ENCODE data around the gene S100PBP. TPM values are rescaled to one million over a fixed set of nuclear protein-coding genes. Genes with fewer than 3 reads are reported as not detected.

S100PBP gene
- total and polyA plus RNA-seq, 2 of the 13 experiments (the other 11 are each of a cell fraction or from before 2014, with no cell fraction given), result 20.4 to 26.1 TPM

DNA sequence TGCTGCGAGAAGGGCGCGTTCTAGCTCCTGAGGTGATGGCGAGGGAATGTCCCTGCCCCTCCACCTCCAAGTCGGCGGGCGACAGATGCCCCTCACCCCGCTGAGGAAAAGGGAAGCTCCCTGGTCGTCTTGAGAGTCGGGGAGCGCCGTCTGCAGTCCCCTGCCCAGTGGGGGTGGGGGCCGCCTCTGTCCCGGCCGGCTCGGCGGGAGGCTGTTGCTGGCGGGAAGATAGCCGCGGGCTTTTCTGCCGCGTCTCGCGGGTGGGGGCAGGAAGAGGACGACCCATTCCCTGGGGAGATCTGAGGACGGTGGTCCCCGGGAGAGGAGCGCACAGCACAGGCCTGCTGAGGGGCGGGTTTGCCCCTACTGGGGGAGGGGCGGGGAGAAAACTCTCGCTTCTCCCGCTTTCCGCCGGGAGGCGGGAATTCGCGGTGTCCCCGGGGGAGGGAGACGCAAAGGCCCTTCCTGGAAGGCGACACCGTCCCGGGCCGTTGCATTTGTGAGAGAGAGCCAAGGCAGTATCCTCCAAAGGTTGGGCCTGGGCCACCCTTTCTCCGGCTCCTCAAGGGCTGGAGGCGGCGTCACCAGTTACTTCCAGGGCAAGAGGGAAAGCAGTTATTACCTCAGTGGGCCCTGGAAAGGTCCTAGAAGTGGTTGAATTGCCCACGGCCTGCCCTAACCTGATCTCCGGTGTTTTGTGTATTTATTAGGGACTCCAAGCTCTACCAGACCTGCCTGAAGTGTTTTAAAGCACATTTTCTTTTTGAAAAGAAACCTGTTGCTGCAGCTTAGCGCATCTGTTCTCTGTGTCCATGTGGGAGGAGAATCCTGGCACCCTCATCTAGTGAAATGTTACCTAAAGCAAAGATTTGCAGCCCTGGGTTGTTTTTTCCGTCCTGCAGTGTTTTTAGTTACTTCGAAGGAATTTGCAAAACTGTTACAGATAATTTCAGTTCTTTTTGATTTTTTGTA lies 648 bp downstream of the S100PBP start (continued):
- TF ChIP-seq, protein P1, sequence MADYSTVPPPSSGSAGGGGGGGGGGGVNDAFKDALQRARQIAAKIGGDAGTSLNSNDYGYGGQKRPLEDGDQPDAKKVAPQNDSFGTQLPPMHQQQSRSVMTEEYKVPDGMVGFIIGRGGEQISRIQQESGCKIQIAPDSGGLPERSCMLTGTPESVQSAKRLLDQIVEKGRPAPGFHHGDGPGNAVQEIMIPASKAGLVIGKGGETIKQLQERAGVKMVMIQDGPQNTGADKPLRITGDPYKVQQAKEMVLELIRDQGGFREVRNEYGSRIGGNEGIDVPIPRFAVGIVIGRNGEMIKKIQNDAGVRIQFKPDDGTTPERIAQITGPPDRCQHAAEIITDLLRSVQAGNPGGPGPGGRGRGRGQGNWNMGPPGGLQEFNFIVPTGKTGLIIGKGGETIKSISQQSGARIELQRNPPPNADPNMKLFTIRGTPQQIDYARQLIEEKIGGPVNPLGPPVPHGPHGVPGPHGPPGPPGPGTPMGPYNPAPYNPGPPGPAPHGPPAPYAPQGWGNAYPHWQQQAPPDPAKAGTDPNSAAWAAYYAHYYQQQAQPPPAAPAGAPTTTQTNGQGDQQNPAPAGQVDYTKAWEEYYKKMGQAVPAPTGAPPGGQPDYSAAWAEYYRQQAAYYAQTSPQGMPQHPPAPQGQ (CRISPR knock-in tag; IDR thresholded peaks at IDR 0.05; ENCODE audit: borderline replicate concordance), result no peak
- no peak for TF ChIP-seq ZNF839 (CRISPR knock-in tag; IDR thresholded peaks at IDR 0.05; ENCODE audit: borderline replicate concordance)
- no peak for TF ChIP-seq TBX2 (CRISPR knock-in tag; IDR thresholded peaks at IDR 0.05; ENCODE audit: borderline replicate concordance)
- TF ChIP-seq, protein P2, sequence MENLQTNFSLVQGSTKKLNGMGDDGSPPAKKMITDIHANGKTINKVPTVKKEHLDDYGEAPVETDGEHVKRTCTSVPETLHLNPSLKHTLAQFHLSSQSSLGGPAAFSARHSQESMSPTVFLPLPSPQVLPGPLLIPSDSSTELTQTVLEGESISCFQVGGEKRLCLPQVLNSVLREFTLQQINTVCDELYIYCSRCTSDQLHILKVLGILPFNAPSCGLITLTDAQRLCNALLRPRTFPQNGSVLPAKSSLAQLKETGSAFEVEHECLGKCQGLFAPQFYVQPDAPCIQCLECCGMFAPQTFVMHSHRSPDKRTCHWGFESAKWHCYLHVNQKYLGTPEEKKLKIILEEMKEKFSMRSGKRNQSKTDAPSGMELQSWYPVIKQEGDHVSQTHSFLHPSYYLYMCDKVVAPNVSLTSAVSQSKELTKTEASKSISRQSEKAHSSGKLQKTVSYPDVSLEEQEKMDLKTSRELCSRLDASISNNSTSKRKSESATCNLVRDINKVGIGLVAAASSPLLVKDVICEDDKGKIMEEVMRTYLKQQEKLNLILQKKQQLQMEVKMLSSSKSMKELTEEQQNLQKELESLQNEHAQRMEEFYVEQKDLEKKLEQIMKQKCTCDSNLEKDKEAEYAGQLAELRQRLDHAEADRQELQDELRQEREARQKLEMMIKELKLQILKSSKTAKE (CRISPR knock-in tag; IDR thresholded peaks at IDR 0.05; ENCODE audit: borderline replicate concordance), result no peak
- no peak for TF ChIP-seq DNMT3B (CRISPR knock-in tag; conservative IDR thresholded peaks at IDR 0.05)
- TF ChIP-seq MTA3 (CRISPR knock-in tag; IDR thresholded peaks at IDR 0.05), result no peak
- no peak for TF ChIP-seq DNMT1 (CRISPR knock-in tag; IDR thresholded peaks at IDR 0.05)
- peak; percentile 20; the same call in 1 of the 2 replicates for TF ChIP-seq RXRA (CRISPR knock-in tag; IDR thresholded peaks at IDR 0.05)
- TF ChIP-seq, protein P3, sequence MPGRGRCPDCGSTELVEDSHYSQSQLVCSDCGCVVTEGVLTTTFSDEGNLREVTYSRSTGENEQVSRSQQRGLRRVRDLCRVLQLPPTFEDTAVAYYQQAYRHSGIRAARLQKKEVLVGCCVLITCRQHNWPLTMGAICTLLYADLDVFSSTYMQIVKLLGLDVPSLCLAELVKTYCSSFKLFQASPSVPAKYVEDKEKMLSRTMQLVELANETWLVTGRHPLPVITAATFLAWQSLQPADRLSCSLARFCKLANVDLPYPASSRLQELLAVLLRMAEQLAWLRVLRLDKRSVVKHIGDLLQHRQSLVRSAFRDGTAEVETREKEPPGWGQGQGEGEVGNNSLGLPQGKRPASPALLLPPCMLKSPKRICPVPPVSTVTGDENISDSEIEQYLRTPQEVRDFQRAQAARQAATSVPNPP (CRISPR knock-in tag; IDR thresholded peaks at IDR 0.05), result no peak; the same call in 1 of the 2 replicates
- no peak for TF ChIP-seq ZNF562 (CRISPR knock-in tag; IDR thresholded peaks at IDR 0.05; ENCODE audit: borderline replicate concordance)
- TF ChIP-seq MTF1 (CRISPR knock-in tag; IDR thresholded peaks at IDR 0.05), result no peak
- TF ChIP-seq, protein P4, sequence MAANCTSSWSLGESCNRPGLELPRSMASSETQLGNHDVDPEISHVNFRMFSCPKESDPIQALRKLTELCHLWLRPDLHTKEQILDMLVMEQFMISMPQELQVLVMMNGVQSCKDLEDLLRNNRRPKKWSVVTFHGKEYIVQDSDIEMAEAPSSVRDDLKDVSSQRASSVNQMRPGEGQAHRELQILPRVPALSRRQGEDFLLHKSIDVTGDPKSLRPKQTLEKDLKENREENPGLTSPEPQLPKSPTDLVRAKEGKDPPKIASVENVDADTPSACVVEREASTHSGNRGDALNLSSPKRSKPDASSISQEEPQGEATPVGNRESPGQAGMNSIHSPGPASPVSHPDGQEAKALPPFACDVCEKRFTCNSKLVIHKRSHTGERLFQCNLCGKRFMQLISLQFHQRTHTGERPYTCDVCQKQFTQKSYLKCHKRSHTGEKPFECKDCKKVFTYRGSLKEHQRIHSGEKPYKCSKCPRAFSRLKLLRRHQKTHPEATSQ (CRISPR knock-in tag; IDR thresholded peaks at IDR 0.05; ENCODE audit: borderline replicate concordance), result no peak
- no peak; the same call in none of the 2 replicates for TF ChIP-seq ZNF547 (CRISPR knock-in tag; IDR thresholded peaks at IDR 0.05)
- TF ChIP-seq HOXA7 (CRISPR knock-in tag; IDR thresholded peaks at IDR 0.05), result no peak
- no peak; the same call in 1 of the 2 replicates for TF ChIP-seq FOXC1 (CRISPR knock-in tag; IDR thresholded peaks at IDR 0.05; ENCODE audit: borderline replicate concordance)
- TF ChIP-seq ZKSCAN8 (CRISPR knock-in tag; IDR thresholded peaks at IDR 0.05; ENCODE audit: borderline replicate concordance), result no peak
- TF ChIP-seq ZNF549 (CRISPR knock-in tag; IDR thresholded peaks at IDR 0.05), result no peak
- TF ChIP-seq, protein P5, sequence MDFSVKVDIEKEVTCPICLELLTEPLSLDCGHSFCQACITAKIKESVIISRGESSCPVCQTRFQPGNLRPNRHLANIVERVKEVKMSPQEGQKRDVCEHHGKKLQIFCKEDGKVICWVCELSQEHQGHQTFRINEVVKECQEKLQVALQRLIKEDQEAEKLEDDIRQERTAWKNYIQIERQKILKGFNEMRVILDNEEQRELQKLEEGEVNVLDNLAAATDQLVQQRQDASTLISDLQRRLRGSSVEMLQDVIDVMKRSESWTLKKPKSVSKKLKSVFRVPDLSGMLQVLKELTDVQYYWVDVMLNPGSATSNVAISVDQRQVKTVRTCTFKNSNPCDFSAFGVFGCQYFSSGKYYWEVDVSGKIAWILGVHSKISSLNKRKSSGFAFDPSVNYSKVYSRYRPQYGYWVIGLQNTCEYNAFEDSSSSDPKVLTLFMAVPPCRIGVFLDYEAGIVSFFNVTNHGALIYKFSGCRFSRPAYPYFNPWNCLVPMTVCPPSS (IDR thresholded peaks at IDR 0.05), result no peak
- no peak for TF ChIP-seq ZNF432 (CRISPR knock-in tag; IDR thresholded peaks at IDR 0.05; ENCODE audit: borderline replicate concordance)
